Dedifferentiated amniotic fluid mesenchymal stem cell (primary cell): ENCODE data around the gene ERVV-1.
"Not testable (repeated sequence)": the region's sequence is repeated elsewhere in the genome, so short reads cannot be mapped to it uniquely, and the experiment has no call there.

Experiments
- DNase-seq: peaks from one replicate; pipeline ENCODE4 v3.0.0-alpha.2; 2016; ENCODE audit errors: extremely low spot score

The ERVV-1 gene

GRCh38 chr19:53019684-53020083 lies 6.0 kb downstream of the ERVV-1 start:
- no peak for DNase-seq

GRCh38 chr19:53028306-53028705 lies 14.6 kb downstream of the ERVV-1 start:
- DNase-seq = not testable (repeated sequence)

- no peak for DNase-seq
Measured at GRCh38 chr19:53034054-53034453, 20.3 kb downstream of the ERVV-1 start.

GRCh38 chr19:53034948-53035675 lies 21.4 kb downstream of the ERVV-1 start:
- DNase-seq = no peak

GRCh38 chr19:53037101-53038097 lies 23.7 kb downstream of the ERVV-1 start:
- DNase-seq = no peak

- no peak for DNase-seq
Measured at GRCh38 chr19:53041366-53041765, 27.6 kb downstream of the ERVV-1 start.

- no peak for DNase-seq
Measured at GRCh38 chr19:53045536-53045935, 31.8 kb downstream of the ERVV-1 start.

- DNase-seq = no peak
Measured at GRCh38 chr19:53047379-53047778, 33.7 kb downstream of the ERVV-1 start.

- DNase-seq = no peak
Measured at GRCh38 chr19:53055117-53055516, 41.4 kb downstream of the ERVV-1 start.

- no peak for DNase-seq
Measured at GRCh38 chr19:53057904-53058580, 44.3 kb downstream of the ERVV-1 start.
